GM23338 (cell line): ENCODE results near the gene RGS19.

Experiments used
- EZH2 ChIP-seq: fragments of 200-600 bp; sonication (generic); IDR thresholded peaks from one replicate; pipeline ENCODE4 v1.8.0; 2017; ENCODE audit warnings: antibody characterized with exemption, mild to moderate bottlenecking, low read depth; ENCODE audit not compliant: unreplicated experiment
- EZH2phosphoT487 ChIP-seq: fragments of 200-600 bp; sonication (generic); IDR thresholded peaks from one replicate; pipeline ENCODE4 v1.8.1; 2018; ENCODE audit warnings: antibody characterized with exemption; ENCODE audit not compliant: unreplicated experiment
- NANOG ChIP-seq: IDR thresholded peaks from 2 replicates; pipeline ENCODE4 v1.6.1; 2016; ENCODE audit warnings: antibody characterized with exemption, borderline replicate concordance
- POLR2AphosphoS5 ChIP-seq: IDR thresholded peaks from 2 replicates; pipeline ENCODE4 v1.6.1; 2016; ENCODE audit warnings: antibody characterized with exemption, low read depth
- TF ChIP-seq, protein P1 (sequence below): IDR thresholded peaks from one replicate; pipeline ENCODE4 v1.6.1; 2018; ENCODE audit warnings: antibody characterized with exemption; ENCODE audit not compliant: unreplicated experiment
- TF ChIP-seq, protein P2 (sequence below), 2 experiments: fragments of 200-600 bp in 1 of 2; sonication (generic) in 1 of 2; conservative IDR thresholded peaks; 2 replicates each; pipeline versions ENCODE4 v1.5.1 to v1.6.1; 2016 to 2017; ENCODE audit warnings: antibody characterized with exemption in 2 of 2, low read depth in 2 of 2, mild to moderate bottlenecking in 2 of 2, moderate library complexity in 1 of 2

DNA sequence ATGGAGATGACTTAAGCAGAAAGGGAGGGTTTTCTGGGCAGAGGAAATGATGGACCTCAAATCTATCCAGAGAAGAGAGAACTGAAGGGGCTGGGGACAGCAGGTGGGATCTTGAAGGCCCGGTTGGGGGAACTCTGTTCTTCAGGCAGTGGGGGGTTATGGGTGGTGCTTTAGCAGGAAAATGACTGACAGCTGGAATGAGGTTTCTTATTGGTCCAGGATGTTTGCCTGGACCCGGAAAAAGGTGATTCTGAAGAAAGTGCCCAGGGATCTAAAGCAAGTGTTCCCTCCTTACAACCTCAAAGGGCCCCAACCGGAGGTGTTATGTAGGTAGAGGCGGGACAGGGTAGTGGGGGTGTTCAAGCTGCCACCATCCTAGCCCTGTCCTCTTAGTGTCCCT, 16.1 kb upstream of the RGS19 start:
- TF ChIP-seq, protein P1, sequence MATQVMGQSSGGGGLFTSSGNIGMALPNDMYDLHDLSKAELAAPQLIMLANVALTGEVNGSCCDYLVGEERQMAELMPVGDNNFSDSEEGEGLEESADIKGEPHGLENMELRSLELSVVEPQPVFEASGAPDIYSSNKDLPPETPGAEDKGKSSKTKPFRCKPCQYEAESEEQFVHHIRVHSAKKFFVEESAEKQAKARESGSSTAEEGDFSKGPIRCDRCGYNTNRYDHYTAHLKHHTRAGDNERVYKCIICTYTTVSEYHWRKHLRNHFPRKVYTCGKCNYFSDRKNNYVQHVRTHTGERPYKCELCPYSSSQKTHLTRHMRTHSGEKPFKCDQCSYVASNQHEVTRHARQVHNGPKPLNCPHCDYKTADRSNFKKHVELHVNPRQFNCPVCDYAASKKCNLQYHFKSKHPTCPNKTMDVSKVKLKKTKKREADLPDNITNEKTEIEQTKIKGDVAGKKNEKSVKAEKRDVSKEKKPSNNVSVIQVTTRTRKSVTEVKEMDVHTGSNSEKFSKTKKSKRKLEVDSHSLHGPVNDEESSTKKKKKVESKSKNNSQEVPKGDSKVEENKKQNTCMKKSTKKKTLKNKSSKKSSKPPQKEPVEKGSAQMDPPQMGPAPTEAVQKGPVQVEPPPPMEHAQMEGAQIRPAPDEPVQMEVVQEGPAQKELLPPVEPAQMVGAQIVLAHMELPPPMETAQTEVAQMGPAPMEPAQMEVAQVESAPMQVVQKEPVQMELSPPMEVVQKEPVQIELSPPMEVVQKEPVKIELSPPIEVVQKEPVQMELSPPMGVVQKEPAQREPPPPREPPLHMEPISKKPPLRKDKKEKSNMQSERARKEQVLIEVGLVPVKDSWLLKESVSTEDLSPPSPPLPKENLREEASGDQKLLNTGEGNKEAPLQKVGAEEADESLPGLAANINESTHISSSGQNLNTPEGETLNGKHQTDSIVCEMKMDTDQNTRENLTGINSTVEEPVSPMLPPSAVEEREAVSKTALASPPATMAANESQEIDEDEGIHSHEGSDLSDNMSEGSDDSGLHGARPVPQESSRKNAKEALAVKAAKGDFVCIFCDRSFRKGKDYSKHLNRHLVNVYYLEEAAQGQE: no peak
- TF ChIP-seq, protein P2, sequence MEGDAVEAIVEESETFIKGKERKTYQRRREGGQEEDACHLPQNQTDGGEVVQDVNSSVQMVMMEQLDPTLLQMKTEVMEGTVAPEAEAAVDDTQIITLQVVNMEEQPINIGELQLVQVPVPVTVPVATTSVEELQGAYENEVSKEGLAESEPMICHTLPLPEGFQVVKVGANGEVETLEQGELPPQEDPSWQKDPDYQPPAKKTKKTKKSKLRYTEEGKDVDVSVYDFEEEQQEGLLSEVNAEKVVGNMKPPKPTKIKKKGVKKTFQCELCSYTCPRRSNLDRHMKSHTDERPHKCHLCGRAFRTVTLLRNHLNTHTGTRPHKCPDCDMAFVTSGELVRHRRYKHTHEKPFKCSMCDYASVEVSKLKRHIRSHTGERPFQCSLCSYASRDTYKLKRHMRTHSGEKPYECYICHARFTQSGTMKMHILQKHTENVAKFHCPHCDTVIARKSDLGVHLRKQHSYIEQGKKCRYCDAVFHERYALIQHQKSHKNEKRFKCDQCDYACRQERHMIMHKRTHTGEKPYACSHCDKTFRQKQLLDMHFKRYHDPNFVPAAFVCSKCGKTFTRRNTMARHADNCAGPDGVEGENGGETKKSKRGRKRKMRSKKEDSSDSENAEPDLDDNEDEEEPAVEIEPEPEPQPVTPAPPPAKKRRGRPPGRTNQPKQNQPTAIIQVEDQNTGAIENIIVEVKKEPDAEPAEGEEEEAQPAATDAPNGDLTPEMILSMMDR (conservative IDR thresholded peaks at IDR 0.05; ENCODE audit: low read depth in 2 of 2): no peak
- TF ChIP-seq EZH2: no peak
- no peak for TF ChIP-seq EZH2phosphoT487
- no peak for TF ChIP-seq NANOG
- no peak for TF ChIP-seq POLR2AphosphoS5
